ENCODE data around the gene F11R.

DNA sequence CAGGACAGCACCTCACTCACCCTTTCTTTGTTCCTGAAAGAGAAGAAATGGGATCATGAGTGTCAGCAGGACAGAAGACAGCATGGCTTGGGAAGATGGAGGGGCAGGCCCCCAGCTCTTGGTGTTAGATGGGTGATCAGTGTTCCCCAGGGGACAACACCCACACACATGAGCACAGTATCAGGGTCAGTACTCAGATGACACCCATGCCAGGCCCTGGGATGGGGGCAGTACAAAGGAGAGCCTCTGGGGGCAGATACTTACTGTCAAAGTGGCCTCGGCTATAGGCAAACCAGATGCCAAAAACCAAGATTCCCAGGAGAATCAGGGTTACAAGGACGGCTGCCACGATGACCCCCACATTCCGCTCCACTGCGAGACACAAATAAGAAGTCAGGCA lies 21.6 kb downstream of the F11R start:
- TF ChIP-seq, protein P1, sequence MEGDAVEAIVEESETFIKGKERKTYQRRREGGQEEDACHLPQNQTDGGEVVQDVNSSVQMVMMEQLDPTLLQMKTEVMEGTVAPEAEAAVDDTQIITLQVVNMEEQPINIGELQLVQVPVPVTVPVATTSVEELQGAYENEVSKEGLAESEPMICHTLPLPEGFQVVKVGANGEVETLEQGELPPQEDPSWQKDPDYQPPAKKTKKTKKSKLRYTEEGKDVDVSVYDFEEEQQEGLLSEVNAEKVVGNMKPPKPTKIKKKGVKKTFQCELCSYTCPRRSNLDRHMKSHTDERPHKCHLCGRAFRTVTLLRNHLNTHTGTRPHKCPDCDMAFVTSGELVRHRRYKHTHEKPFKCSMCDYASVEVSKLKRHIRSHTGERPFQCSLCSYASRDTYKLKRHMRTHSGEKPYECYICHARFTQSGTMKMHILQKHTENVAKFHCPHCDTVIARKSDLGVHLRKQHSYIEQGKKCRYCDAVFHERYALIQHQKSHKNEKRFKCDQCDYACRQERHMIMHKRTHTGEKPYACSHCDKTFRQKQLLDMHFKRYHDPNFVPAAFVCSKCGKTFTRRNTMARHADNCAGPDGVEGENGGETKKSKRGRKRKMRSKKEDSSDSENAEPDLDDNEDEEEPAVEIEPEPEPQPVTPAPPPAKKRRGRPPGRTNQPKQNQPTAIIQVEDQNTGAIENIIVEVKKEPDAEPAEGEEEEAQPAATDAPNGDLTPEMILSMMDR (IDR thresholded peaks at IDR 0.05): no peak
- TF ChIP-seq EP300 (IDR thresholded peaks at IDR 0.05): no peak
